ENCODE measurements around the gene PXMP4. TPM values are rescaled to one million over a fixed set of nuclear protein-coding genes. Genes with fewer than 3 reads are reported as not detected.

The PXMP4 gene
- total RNA-seq, 1 donor from 2014 or later = 14.7 TPM

GRCh38 chr20:33672426-33673113, 47.5 kb downstream of the PXMP4 start:
- intact Hi-C loops (cut with micrococcal nuclease) = no loop called here

- intact Hi-C loops (cut with micrococcal nuclease) = no loop called here
These were observed 48.4 kb downstream of the PXMP4 start for GRCh38 chr20:33671573-33672288.

- intact Hi-C loops (cut with micrococcal nuclease) = no loop called here
These were observed 49.2 kb downstream of the PXMP4 start for GRCh38 chr20:33670715-33671499.

GRCh38 chr20:33669873-33670640, 50.1 kb downstream of the PXMP4 start:
- intact Hi-C loops (cut with micrococcal nuclease) = loop anchor here (2.0 to 5.0 kb wide), 4 partner anchors 62 to 322 kb away; partner anchors contain the start of genes CHMP4B, RALY and ZNF341

GRCh38 chr20:33669224-33669623, 50.9 kb downstream of the PXMP4 start:
- intact Hi-C loops (cut with micrococcal nuclease) = loop anchor here (2.0 to 5.0 kb wide), 4 partner anchors 63 to 323 kb away; partner anchors contain the start of genes CHMP4B, RALY and ZNF341

- intact Hi-C loops (cut with micrococcal nuclease) = loop anchor here (2.0 to 5.0 kb wide), 4 partner anchors 64 to 324 kb away; partner anchors contain the start of genes CHMP4B, RALY and ZNF341
These were observed 51.5 kb downstream of the PXMP4 start for GRCh38 chr20:33668466-33669155.

GRCh38 chr20:33667676-33668465, 52.2 kb downstream of the PXMP4 start:
- intact Hi-C loops (cut with micrococcal nuclease) = loop anchor here (2.0 to 5.0 kb wide), 6 partner anchors 17 to 324 kb away; partner anchors contain the start of genes CDK5RAP1, CHMP4B, RALY and ZNF341

- intact Hi-C loops (cut with micrococcal nuclease) = loop anchor here (2.0 to 5.0 kb wide), 5 partner anchors 18 to 325 kb away; partner anchors contain the start of genes CDK5RAP1, CHMP4B, RALY and ZNF341
These were observed 52.9 kb downstream of the PXMP4 start for GRCh38 chr20:33667245-33667675.

GRCh38 chr20:33666293-33667244, 53.5 kb downstream of the PXMP4 start, which contains the start of gene ACTL10:
ACTL10 (plus strand) TSS chr20:33666943; CDS start chr20:33667498, 555 bp downstream.
- intact Hi-C loops (cut with micrococcal nuclease) = loop anchor here (2.0 to 5.0 kb wide), 5 partner anchors 18 to 326 kb away; partner anchors contain the start of genes CDK5RAP1, CHMP4B, RALY and ZNF341

GRCh38 chr20:33664762-33665144, 55.4 kb downstream of the PXMP4 start:
- intact Hi-C loops (cut with micrococcal nuclease) = loop anchor here (5.0 kb wide), 5 partner anchors 68 to 328 kb away; partner anchors contain the start of genes CBFA2T2, CHMP4B, RALY and ZNF341

GRCh38 chr20:33664085-33664761, 55.9 kb downstream of the PXMP4 start:
- intact Hi-C loops (cut with micrococcal nuclease) = loop anchor here (5.0 kb wide), 2 partner anchors 107 to 172 kb away; partner anchors contain the start of gene CBFA2T2

GRCh38 chr20:33663161-33664084, 56.7 kb downstream of the PXMP4 start:
- intact Hi-C loops (cut with micrococcal nuclease) = loop anchor here (1.0 to 5.0 kb wide), 3 partner anchors 106 to 220 kb away; partner anchors contain the start of genes CBFA2T2 and SNTA1

- intact Hi-C loops (cut with micrococcal nuclease) = loop anchor here (5.0 kb wide), 2 partner anchors 105 to 170 kb away; partner anchors contain the start of gene CBFA2T2
These were observed 57.9 kb downstream of the PXMP4 start, which contains the start of gene C20orf144 for GRCh38 chr20:33662172-33662571. C20orf144 (plus strand) TSS chr20:33662327; CDS start chr20:33662346, 19 bp downstream.

- intact Hi-C loops (cut with micrococcal nuclease) = loop anchor here (5.0 kb wide), 2 partner anchors 103 to 168 kb away; partner anchors contain the start of gene CBFA2T2
These were observed 59.4 kb downstream of the PXMP4 start for GRCh38 chr20:33660685-33661058.

- intact Hi-C loops (cut with micrococcal nuclease) = loop anchor here (5.0 kb wide), 2 partner anchors 103 to 168 kb away; partner anchors contain the start of gene CBFA2T2
These were observed 60.0 kb downstream of the PXMP4 start for GRCh38 chr20:33660035-33660684.

All from T-helper 2 cell treated with Interferon-gamma antibody and Interleukin-4, amounts not matched to agents 100 ng/mL and 5 ng/mL, for 36 hours (primary cell).